Muscle layer of duodenum (tissue), 2 donors: Measurements from ENCODE around the gene SLC16A14.

Experiments used
- H3K27ac ChIP-seq: one replicate; pipeline ENCODE4 v1.7.0; 2013; ENCODE audit warnings: mild to moderate bottlenecking, low read length
- H3K27me3 ChIP-seq: one replicate; pipeline ENCODE4 v1.7.0; 2013; ENCODE audit warnings: low read depth, mild to moderate bottlenecking, control low read depth, low read length
- H3K36me3 ChIP-seq, 2 donors: one replicate each; pipeline ENCODE4 v1.7.0; 2013; ENCODE audit warnings: low read length in 2 of 2, control low read depth in 1 of 2, mild to moderate bottlenecking in 1 of 2; ENCODE audit not compliant: insufficient read depth in 2 of 2, control insufficient read depth in 1 of 2
- H3K4me1 ChIP-seq, 2 donors: one replicate each; pipeline ENCODE4 v1.7.0; 2013; ENCODE audit warnings: low read length in 2 of 2, mild to moderate bottlenecking in 2 of 2, control low read depth in 1 of 2, moderate library complexity in 1 of 2; ENCODE audit not compliant: insufficient read depth in 2 of 2, control insufficient read depth in 1 of 2
- H3K4me3 ChIP-seq, 2 donors: one replicate each; pipeline ENCODE4 v1.7.0; 2013; ENCODE audit warnings: low read length in 2 of 2, low read depth in 1 of 2, mild to moderate bottlenecking in 1 of 2
- H3K9me3 ChIP-seq, 2 donors: one replicate each; pipeline ENCODE4 v1.7.0; 2013; ENCODE audit warnings: low read length in 2 of 2, control low read depth in 1 of 2, mild to moderate bottlenecking in 1 of 2; ENCODE audit not compliant: control insufficient read depth in 1 of 2
- donor health status: healthy.

SLC16A14 gene

GRCh38 chr2:230019742-230020141, 49.0 kb downstream of the SLC16A14 start:
- no peak overlapping the region for H3K27ac ChIP-seq
- H3K9me3 ChIP-seq, result no peaks in the 10 kb centered on the region
- H3K36me3 ChIP-seq, result no peaks in the 10 kb centered on the region
- no peaks in the 10 kb centered on the region for H3K4me1 ChIP-seq
- H3K4me3 ChIP-seq, result no peak overlapping the region
- no peaks in the 10 kb centered on the region for H3K27me3 ChIP-seq

DNA sequence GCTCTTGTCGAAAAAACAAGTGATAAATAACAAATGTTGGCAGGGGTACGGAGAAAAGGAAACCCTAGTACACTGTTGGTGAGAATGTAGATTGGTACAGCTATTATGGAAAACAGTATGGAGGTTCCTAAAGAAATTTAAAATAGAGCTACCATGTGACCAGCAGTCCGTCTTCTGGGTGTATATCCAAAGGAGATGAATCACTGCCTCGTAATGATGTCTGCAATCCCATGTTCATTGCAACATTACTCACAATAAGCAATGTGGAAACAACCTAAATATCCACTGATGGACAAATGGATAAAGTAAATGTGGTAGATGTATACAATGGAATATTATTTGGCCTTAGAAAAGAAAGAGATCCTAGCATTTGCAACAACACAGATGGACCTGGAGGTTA, 50.6 kb downstream of the SLC16A14 start:
- no peaks in the 10 kb centered on the region for H3K4me1 ChIP-seq
- H3K36me3 ChIP-seq, result no peaks in the 10 kb centered on the region
- no peaks in the 10 kb centered on the region for H3K27me3 ChIP-seq

GRCh38 chr2:230016844-230017243, 51.9 kb downstream of the SLC16A14 start:
- no peaks in the 10 kb centered on the region for H3K27me3 ChIP-seq
- H3K36me3 ChIP-seq, result no peaks in the 10 kb centered on the region
- no peaks in the 10 kb centered on the region for H3K4me1 ChIP-seq
- H3K9me3 ChIP-seq, result no peaks in the 10 kb centered on the region
- no peak overlapping the region for H3K4me3 ChIP-seq
- no peak overlapping the region for H3K27ac ChIP-seq

More for the DNA sequence above, 50.6 kb downstream of the SLC16A14 start:
- Histone ChIP-seq H3K27ac (no peak overlapping the region), H3K4me3 (no peak overlapping the region), H3K9me3 (no peaks in the 10 kb centered on the region)

DNA sequence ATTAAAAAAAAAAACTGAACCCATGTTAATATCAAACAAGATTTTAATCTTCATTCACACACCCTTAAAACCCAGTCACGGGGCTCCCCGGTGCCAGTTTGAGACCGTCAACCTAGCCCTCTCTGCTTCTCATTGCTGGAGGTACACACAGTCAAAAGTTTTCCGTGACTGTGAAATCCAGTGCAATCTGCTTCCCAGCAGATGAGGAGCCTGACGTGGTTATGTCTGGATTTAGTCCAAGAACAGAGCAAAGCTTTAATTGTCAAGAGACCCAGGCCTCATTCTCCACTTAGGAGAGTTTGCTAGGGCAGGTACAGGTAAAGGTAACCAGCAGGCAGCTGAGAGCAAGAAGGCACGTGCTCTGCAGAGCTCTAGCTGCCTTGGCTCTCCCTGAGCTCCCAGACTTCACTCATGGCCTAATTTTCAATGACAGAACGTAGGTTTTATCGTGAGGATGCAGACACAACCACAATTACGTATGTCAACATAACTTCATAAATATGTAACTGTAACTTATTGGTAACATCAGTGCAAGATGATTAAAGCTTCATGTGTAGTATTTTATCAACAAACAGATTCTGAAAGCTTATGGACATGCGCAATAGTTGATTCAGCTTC, 56.3 kb downstream of the SLC16A14 start:
- no peaks in the 10 kb centered on the region for H3K27me3 ChIP-seq
- H3K27ac ChIP-seq, result no peak overlapping the region
- H3K4me3 ChIP-seq, result no peak overlapping the region
- H3K9me3 ChIP-seq, result no peaks in the 10 kb centered on the region
- no peaks in the 10 kb centered on the region for H3K36me3 ChIP-seq
- H3K4me1 ChIP-seq, result no peaks in the 10 kb centered on the region

- Histone ChIP-seq H3K4me1 (no peaks in the 10 kb centered on the region), H3K4me3 (no peak overlapping the region), H3K9me3 (no peaks in the 10 kb centered on the region), H3K27me3 (no peaks in the 10 kb centered on the region), H3K27ac (no peak overlapping the region), H3K36me3 (no peaks in the 10 kb centered on the region)
Measured at GRCh38 chr2:230011617-230012016, 57.1 kb downstream of the SLC16A14 start.

- H3K27me3 ChIP-seq, result no peaks in the 10 kb centered on the region
- H3K27ac ChIP-seq, result no peak overlapping the region
- H3K9me3 ChIP-seq, result no peaks in the 10 kb centered on the region
Measured at GRCh38 chr2:230010501-230010900, 58.2 kb downstream of the SLC16A14 start.

DNA sequence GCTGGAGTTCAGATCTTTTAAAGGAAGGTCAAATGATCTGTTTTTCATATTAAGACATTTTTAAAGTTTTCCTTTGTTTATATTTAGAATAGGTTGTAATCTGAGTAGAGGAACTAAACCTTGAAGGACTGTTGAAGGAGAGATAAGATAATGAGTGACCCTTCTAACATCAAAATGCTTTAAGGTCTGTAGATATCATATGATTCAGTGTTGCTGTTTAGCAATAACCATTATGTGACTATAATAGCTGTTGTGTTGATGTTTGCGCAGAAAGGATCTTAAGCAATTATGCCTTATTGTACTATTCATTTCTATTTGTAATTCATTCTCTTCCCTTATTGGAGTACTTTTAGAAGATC, 60.0 kb downstream of the SLC16A14 start:
- H3K4me3 ChIP-seq, result peak overlapping the region in 1 of 2 donors; percentile 13

More at GRCh38 chr2:230010501-230010900, 58.2 kb downstream of the SLC16A14 start:
- Histone ChIP-seq H3K36me3 (no peaks in the 10 kb centered on the region), H3K4me3 (no peak overlapping the region), H3K4me1 (no peaks in the 10 kb centered on the region)

DNA sequence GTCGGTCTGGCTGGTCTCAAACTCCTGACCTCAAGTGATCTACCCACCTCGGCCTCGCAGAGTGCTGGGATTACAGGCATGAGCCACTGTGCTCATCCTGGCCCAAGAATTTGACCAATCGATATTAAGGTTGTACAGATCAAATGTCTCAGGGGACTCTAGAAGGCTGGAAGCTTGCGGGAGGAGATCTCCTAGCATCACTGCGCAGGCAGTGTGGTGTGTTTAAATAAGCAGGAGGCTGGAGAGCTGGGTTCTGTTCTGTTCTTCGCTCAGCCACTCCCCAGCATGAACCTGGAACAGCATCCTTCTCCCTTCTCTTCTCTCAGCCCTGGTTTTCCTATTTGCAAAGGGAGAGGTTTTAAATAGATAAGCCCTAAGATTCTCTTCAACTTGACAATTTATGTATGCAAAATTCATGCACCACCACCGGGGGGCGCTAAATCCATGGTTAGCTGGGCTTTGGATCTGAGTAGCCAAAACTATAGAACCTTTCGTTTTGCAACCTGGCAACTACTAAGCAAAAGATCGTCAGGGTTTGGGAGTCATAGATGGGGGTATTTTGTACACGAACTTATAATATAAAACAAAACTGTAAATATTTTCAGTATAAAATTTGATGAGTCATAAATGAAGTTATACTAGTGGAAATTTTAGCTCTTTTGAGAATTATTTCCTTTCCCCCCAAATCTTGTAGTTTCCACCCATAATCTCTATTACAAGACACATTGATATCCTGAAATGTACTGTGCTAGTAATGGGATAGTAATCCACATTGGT, 60.6 kb downstream of the SLC16A14 start:
- Histone ChIP-seq H3K27ac (no peak overlapping the region), H3K36me3 (no peaks in the 10 kb centered on the region), H3K4me3 (peak overlapping the region in 1 of 2 donors; percentile 13), H3K4me1 (no peaks in the 10 kb centered on the region), H3K27me3 (no peaks in the 10 kb centered on the region), H3K9me3 (no peaks in the 10 kb centered on the region)

More for the DNA sequence above, 60.0 kb downstream of the SLC16A14 start:
- Histone ChIP-seq H3K36me3 (no peaks in the 10 kb centered on the region), H3K27ac (no peak overlapping the region), H3K9me3 (no peaks in the 10 kb centered on the region), H3K27me3 (no peaks in the 10 kb centered on the region), H3K4me1 (no peaks in the 10 kb centered on the region)

DNA sequence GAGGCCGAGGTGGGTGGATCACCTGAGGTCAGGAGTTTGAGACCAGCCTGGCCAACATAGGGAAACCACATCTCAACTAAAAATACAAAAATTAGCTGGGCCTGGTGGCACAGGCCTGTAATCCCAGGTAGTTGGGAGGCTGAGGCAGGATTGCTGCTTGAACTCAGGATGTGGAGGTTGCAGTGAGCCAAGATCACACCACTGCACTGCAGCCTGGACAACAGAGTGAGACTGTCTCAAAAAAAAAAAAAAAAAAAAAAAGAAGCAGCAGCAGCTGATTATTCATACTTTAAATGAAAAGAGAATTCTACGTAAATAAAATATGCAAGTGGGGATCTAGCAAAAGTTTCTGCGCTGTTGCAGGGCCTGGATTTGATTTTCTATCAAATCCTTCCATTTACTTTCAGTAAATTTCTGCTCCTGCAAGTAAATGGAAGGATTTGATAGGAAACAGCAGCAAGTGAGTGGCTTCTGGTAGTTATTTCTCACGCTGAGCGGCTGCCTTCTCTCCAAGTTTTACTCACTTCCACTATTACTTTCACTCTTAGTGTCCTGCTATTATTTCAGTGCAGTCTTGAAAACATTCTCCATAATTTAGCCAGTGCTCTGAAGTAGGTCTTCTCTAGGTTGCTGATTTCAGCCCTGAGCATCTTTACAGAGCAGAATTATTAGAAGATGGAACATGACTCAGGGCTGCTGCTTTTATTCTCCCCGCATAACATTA, 68.4 kb downstream of the SLC16A14 start:
- H3K9me3 ChIP-seq, result no peaks in the 10 kb centered on the region
- no peak overlapping the region for H3K27ac ChIP-seq
- no peaks in the 10 kb centered on the region for H3K4me1 ChIP-seq
- no peaks in the 10 kb centered on the region for H3K36me3 ChIP-seq
- H3K27me3 ChIP-seq, result no peaks in the 10 kb centered on the region
- H3K4me3 ChIP-seq, result no peak overlapping the region

- H3K4me3 ChIP-seq, result no peak overlapping the region
- no peaks in the 10 kb centered on the region for H3K9me3 ChIP-seq
- no peak overlapping the region for H3K27ac ChIP-seq
- no peaks in the 10 kb centered on the region for H3K27me3 ChIP-seq
- H3K4me1 ChIP-seq, result no peaks in the 10 kb centered on the region
- H3K36me3 ChIP-seq, result no peaks in the 10 kb centered on the region
Measured at GRCh38 chr2:229997565-229997964, 71.2 kb downstream of the SLC16A14 start.

DNA sequence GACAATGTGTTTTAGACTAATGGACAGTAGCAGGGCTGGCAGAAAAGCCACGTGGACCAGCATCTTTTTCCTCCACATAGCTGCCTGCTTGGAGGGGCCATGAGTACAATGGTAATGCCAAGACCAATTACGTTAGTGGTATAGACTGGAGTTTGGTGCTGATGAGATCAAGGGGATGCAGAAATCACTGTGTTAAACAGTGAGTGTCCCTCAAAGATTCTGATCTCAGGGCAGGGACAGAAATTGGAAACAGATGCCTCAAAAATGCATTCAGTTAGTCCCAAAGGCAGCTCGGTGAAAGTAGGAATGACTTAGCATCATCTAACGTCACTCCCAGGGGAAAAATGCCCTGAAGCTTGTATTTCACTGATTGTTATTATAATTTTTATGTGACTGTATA, 72.4 kb downstream of the SLC16A14 start:
- no peaks in the 10 kb centered on the region for H3K4me1 ChIP-seq
- H3K27me3 ChIP-seq, result no peaks in the 10 kb centered on the region
- no peak overlapping the region for H3K27ac ChIP-seq
- H3K9me3 ChIP-seq, result no peaks in the 10 kb centered on the region
- H3K4me3 ChIP-seq, result no peak overlapping the region
- H3K36me3 ChIP-seq, result no peaks in the 10 kb centered on the region
